Activated CD8-positive, alpha-beta memory T cell treated with anti-CD3 and anti-CD28 coated beads, Interleukin-2, amount 50 U/mL, for 1 hour (primary cell): Measurements from ENCODE around the gene IL4R.
A peak's percentile ranks its signal among the peaks of the same experiment; 100 is the strongest.
"Not testable (repeated sequence)": the region's sequence is repeated elsewhere in the genome, so short reads cannot be mapped to it uniquely, and the experiment has no call there.

Experiments
- DNase-seq: peaks from one replicate; pipeline ENCODE4 v3.0.0-alpha.2; 2020; ENCODE audit errors: extremely low read depth

IL4R gene

GRCh38 chr16:27404163-27404823 lies 90.5 kb downstream of the IL4R start:
- DNase-seq, result no peak

- no peak for DNase-seq
Measured at GRCh38 chr16:27405546-27406451, 92.0 kb downstream of the IL4R start.

DNA sequence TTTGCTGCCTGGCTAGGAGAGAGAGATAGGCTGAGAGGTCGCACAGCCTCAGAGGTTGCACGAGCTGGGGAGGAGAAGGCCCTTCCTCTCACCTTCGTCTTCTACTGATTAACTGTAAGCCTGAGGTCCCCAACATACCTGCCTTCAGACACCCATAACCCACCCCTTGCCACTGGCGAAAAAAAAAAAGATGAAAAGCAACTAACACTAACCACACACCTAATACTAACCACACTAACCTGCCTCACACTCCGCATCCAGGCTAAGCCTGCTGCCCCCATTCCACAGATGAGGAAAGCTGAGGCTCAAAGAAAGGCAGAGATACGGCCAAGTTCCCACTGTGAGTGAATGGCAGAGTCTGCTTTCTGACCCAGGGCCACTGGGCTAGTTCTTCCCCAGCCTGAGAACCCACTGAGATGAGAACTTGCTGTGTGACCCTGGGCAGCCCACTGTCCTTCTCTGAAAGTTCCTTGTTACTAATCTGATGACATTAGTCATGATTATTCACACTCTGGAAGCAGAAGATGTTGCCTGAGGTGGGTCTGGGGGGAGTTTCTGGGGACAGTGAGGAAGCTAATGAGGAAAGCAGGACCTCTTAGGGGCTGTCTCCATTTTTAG lies 92.8 kb downstream of the IL4R start:
- no peak for DNase-seq

DNA sequence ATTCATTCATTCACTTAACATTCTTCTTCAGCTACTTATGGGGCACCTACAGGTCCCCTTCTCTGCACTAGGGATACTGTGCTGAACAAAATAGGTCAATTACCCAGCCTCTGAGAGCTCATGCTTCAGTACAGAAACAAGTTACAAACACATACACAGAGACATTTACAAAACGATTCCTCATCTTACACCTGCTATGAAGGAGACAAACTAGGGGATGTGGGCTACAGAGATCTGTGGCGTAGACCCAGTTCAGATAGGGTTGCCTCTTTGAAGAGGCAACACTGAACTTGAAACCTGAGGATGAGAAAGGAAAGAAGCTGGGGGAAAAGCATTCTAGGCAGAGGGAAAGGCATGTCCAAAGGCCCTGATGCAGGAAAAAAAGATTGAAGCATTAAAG lies 93.4 kb downstream of the IL4R start:
- DNase-seq, result no peak

DNA sequence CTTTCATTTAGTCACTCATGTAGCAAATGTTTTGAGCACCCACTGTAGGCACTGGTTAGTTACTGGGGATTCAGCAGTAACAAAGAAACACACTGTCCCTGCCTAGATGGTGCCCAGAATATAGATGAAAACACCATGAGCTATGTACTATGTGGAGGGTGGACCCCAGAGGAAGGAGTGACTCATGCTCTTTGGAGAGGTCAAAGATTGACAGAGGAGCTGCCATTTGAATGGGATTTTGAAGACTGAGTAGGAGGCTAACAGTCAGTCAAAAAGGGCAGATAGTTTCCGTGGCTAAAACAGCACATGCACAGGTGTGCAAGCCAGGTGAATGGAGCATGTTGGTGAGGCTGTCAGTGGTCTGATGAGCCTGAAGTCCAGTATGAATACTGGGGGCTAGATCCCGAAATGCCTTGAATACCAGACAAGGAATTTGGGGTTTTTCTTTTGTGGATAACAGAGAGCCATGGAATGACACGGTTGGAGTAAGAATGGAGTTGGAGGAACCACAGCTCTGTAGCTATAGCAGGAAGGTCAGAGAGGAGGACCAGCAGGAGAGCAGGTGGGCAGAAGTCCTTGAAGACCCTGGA lies 94.3 kb downstream of the IL4R start:
- DNase-seq, result peak; percentile 53

DNA sequence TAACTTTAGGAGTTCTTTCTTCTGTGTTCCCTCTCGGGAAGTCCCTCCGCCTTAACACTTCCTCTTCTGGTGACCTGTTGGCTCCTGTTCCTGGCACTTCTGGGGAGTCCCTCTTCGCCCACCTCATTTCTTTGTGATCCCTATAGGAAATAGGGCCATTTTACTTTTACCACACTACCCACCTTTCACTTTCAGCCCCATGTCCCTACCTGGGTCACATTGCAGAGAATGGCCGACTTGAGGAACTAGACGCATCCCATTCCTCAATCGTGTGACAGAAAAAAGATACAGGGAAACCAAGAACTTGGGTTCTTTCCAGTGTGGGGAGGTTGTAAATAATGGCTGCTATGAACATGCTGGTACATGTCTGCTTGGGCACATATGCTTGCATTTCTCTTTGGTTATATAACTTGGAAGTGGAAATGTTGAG lies 94.8 kb downstream of the IL4R start:
- DNase-seq, result no peak

DNA sequence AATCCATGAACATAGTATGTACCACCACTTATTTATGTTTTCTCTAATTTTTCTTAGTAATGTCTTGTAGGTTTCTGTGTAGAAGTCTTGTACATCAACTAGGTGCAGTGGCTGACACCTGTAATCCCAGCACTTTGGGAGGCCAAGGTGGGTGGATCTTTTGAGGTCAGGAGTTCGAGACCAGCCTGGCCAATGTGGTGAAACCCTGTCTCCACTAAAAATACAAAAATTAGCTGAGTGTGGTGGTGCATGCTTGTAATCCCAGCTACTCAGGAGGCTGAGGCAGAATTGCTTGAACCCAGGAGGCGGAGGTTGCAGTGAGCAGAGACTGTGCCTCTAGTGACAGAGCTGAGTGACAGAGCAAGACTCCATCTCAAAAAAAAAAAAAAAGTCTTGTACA lies 96.2 kb downstream of the IL4R start:
- not testable (repeated sequence) for DNase-seq

- DNase-seq, result no peak
Measured at GRCh38 chr16:27410761-27411160, 97.0 kb downstream of the IL4R start.

- no peak for DNase-seq
Measured at GRCh38 chr16:27413956-27414355, 100.2 kb downstream of the IL4R start.
